HG03460 (cell line): Measurements from ENCODE around the gene PNPLA2.

Experiments used
- ATAC-seq: cut with Tn5 transposase; IDR thresholded peaks from one replicate; pipeline ENCODE4 v1.9.1; 2021; ENCODE audit not compliant: unreplicated experiment

The PNPLA2 gene

GRCh38 chr11:818396-819128 lies at the start of gene PNPLA2:
TSS of gene PNPLA2 (plus strand) at chr11:818914. CDS start at chr11:819719, 805 bp downstream.
- ATAC-seq: no peak

- no peak for ATAC-seq
Observed at GRCh38 chr11:769887-770641, 48.6 kb upstream of the PNPLA2 start.

- ATAC-seq: no peak
Observed at GRCh38 chr11:770642-771616, 47.8 kb upstream of the PNPLA2 start.

GRCh38 chr11:771617-772204 lies 47.0 kb upstream of the PNPLA2 start:
- no peak for ATAC-seq

GRCh38 chr11:772429-773390 lies 46.0 kb upstream of the PNPLA2 start:
- no peak for ATAC-seq

GRCh38 chr11:773425-773824 lies 45.3 kb upstream of the PNPLA2 start:
- ATAC-seq: no peak

- no peak for ATAC-seq
Observed at GRCh38 chr11:773830-774229, 44.9 kb upstream of the PNPLA2 start.

GRCh38 chr11:774873-775592 lies 43.7 kb upstream of the PNPLA2 start:
- ATAC-seq: no peak

- no peak for ATAC-seq
Observed at GRCh38 chr11:776263-776560, 42.5 kb upstream of the PNPLA2 start.

GRCh38 chr11:776561-777287 lies 42.0 kb upstream of the PNPLA2 start:
- peak; percentile 25 for ATAC-seq

GRCh38 chr11:777288-778255 lies 41.1 kb upstream of the PNPLA2 start, which contains the start of gene GATD1:
TSS of gene GATD1 (minus strand) at chr11:777487. CDS start at chr11:777462, 25 bp downstream.
- ATAC-seq: peak; percentile 66

GRCh38 chr11:778976-779954 lies 39.4 kb upstream of the PNPLA2 start:
- no peak for ATAC-seq

GRCh38 chr11:779955-780532 lies 38.7 kb upstream of the PNPLA2 start:
- ATAC-seq: no peak

- no peak for ATAC-seq
Observed at GRCh38 chr11:782264-783174, 36.2 kb upstream of the PNPLA2 start.

- no peak for ATAC-seq
Observed at GRCh38 chr11:783581-784015, 35.1 kb upstream of the PNPLA2 start.
